GM10266 (cell line): ENCODE results near the gene PSMD14.

Source experiments
- DNase-seq: peaks from one replicate; pipeline ENCODE4 v3.0.0; 2012; ENCODE audit errors: extremely low spot score
- TF ChIP-seq, protein P1 (sequence below): IDR thresholded peaks from 2 replicates; pipeline ENCODE4 v1.5.1; 2012; ENCODE audit warnings: mild to moderate bottlenecking, low read depth; ENCODE audit not compliant: control insufficient read depth, insufficient read depth; ENCODE audit errors: missing control alignments

The PSMD14 gene

DNA sequence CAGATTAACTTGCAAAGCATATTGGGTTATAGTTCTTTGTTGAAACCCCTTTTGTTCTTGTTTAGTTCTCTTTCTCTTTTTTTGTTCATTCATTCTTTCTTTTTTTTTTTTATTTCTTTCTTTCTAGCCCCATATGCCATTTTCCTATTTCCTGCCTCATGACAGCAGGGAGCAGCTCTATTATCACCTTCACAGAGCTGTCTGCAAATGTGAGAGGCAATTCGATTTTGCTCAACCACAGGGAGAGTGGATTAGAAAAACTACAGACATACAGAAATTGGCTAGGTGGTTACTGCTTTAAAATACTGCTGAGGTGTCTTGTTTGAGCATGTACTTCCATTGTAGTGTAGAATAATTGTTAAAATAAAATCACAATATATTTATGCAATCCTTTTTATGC lies 63.6 kb downstream of the PSMD14 start:
- no peak for DNase-seq
- TF ChIP-seq, protein P1, sequence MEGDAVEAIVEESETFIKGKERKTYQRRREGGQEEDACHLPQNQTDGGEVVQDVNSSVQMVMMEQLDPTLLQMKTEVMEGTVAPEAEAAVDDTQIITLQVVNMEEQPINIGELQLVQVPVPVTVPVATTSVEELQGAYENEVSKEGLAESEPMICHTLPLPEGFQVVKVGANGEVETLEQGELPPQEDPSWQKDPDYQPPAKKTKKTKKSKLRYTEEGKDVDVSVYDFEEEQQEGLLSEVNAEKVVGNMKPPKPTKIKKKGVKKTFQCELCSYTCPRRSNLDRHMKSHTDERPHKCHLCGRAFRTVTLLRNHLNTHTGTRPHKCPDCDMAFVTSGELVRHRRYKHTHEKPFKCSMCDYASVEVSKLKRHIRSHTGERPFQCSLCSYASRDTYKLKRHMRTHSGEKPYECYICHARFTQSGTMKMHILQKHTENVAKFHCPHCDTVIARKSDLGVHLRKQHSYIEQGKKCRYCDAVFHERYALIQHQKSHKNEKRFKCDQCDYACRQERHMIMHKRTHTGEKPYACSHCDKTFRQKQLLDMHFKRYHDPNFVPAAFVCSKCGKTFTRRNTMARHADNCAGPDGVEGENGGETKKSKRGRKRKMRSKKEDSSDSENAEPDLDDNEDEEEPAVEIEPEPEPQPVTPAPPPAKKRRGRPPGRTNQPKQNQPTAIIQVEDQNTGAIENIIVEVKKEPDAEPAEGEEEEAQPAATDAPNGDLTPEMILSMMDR = no peak

DNA sequence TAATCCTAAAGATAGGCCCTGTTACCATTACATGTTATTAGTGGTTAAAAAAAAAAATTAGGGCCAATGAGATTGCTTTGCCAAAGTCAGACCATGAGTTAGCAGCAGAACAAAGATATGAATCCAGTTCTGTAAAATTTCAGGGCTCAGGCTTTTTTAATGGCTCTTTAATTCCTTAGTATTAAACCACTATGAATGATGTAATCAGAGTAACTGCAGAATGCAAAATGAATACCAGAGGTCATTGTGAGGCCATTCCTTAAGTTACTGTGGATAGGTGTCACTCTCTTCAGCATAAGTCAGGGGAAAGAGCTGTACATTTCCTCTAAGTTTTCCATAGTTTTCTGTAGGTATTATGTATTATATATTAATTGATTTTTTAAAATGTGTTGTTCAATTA lies 65.7 kb downstream of the PSMD14 start:
- TF ChIP-seq, protein P1 = no peak
- DNase-seq = no peak

DNA sequence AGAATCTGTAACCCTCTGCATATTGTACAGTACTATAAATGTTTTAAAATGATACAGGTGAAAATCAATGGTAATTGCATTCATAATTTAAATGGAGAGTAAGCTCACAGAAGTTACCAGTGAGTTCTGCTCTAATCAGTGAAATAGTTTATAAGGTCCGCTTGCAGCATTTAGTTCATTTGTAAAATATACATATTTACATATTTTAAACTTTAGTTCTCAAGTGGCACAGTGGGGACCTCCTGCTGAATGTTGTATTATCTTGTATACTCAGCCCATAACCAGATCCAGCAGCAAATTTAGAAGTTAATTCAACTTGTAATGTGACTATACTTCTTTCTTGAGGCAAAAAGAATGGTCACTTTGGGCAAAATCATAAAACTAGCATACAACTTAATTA lies 66.2 kb downstream of the PSMD14 start:
- DNase-seq = no peak
- TF ChIP-seq, protein P1 = no peak

DNA sequence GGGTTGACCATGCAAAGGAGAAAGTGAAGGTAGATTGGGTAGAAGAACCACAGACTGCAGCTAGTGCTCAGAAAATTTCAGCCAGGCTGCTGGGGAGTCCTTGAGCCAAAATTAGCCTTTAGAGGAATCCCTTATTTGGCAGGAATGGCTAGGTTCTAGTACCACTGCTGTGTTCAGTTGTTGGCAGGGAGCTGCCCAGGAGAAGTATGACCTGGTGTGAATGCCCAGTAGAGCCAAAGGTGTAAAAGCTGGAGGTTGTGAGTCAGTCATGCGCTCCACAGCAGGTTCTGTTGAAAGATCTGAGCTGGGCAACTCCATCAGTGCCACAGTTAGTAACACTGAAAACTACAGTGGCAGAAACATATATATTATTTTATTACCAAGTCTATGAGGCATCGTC lies 71.5 kb downstream of the PSMD14 start:
- TF ChIP-seq, protein P1 = no peak
- no peak for DNase-seq

DNA sequence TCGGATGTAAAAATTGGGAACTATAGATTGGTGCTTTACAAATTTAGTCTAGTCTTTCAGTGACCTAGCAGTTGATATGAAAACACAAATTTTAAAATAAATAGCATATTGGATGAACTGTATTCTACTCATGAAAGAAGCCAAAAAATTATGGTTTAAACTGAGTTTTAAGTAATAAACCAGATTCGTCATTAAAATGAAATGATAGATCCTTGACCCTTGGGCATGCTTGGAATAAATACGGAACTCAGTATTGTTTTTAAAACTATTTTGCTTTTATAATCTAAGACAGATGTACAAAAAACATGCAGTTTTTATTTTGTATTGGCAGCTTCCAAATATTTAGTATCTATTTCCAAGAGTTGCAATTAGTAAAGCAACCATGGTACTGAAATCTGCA lies 73.3 kb downstream of the PSMD14 start:
- no peak for DNase-seq
- TF ChIP-seq, protein P1 = no peak

DNA sequence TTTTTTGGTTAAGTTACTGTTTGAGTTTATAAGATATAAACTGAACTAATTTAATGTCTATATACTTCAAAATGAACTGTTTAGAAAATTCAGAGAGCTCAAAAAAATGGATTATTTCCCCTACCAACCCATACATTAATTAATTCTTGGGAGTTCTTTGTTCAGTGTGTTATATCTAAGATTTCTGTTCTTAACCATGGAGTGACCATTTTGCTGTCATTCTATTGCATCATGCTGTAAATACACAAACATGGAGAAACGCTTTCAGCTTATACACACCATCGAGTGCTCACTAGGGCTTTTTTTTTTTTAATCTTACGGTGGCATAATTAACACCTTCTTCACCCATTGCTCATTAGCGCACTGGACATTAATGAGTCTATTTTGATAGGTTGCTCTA lies 74.5 kb downstream of the PSMD14 start:
- TF ChIP-seq, protein P1 = no peak

DNA sequence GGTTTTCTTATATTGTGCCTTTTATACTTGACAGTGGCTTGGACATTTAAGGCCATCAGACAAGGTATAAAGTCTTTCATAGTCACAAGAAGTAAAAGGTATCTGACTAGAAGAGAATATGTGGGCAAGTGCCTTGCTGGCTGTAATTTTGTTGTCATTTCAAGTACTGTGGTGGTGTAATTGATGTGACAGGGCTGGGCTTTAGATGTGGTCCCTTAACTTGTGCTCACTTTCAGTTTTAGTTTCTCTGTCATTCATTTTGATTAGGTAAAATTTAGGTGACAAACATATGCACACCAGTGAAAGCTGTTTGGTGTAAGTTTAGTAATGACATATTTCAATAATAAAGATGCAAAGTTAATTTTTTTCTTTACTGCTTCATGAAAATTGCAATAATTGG lies 76.6 kb downstream of the PSMD14 start:
- TF ChIP-seq, protein P1 = no peak
- peak; percentile 11 for DNase-seq

More for the DNA sequence above, 74.5 kb downstream of the PSMD14 start:
- DNase-seq = no peak
